Measurements from ENCODE around the gene DAB2IP.
A peak's percentile ranks its signal among the peaks of the same experiment; 100 is the strongest.
"Not testable (repeated sequence)": the region's sequence is repeated elsewhere in the genome, so short reads cannot be mapped to it uniquely, and the experiment has no call there.

Gene DAB2IP

DNA sequence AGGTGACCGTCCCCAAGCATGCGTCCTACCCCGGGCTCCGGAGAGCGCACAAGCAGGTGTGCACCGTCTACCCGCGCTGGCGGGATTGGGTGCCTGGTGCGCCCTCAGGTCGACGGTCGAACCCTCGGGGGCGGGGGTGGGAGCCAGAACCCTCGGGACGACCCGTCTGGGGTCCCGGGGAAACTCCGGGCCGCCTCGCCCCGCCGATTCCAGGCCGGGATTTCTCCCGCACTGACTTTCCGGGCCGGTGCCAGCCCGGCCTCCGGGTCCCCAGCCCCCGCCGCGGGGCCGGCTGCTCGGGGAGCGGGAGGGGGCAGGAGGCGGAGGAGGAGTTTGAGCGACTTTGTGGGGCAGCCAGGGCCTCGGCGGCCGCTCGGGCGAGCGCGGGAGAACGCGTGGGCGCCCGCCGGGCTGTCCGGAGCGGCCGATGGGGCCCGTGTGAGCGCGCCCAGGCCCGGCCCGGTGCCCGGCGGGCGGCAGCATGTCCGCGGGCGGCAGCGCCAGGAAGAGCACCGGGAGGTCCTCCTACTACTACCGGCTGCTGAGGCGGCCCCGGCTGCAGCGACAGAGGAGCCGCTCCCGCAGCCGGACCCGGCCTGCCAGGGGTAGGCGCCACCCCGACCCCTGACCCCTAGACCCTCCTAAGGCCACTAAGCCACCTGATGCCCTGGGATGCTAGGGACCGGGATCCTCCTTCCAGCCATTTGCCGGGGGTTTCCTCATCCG, at the start of gene DAB2IP:
Gene DAB2IP, plus strand, starts transcription at position 340 of the 726 bp plus-strand sequence. Its CDS starts 142 bp downstream, at position 482.
- DNase-seq, result peak; percentile 20

DNA sequence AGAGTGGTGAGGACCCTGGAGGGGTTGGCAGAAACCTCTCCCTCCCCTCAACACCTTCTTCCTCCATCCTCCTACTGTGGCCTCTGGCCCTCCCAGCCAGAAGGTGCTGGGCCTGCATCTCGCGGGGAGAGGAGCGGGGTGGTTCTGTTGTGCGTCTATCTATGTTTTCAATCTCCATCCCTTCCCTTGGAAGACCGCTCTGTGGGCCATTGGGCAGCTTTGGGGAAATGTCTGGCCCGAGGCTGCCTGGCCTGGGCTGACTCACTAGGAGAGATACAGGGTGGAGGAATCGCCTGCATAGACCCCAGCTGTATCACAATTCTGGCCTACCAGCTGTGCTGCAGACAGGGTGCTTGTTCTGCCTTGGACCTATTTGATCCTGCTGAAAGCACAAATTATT, 48.4 kb upstream of the DAB2IP start:
- no peak for DNase-seq

GRCh38 chr9:121604242-121604641, 47.2 kb upstream of the DAB2IP start:
- DNase-seq, result no peak

DNA sequence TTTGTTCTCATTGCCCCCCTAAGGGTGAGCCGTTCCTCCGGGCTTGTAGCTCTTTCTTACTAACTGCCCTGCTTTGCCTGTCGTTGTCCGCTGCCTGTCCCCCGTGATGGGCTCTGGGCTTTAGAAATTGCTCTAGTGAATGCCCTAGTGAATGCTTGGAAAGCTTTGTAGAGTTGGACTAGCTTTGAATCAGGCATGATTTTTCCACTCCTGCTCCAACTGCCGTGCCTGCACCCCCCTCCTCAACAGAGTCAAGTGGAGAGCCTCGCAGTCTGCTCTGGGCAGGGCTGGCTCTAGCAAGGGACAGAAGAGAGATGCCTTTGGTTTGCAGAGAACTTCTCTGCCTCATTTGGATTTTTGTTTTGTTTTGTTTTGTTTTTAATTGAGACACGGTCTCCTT, 46.8 kb upstream of the DAB2IP start:
- no peak for DNase-seq

GRCh38 chr9:121607434-121608167, 43.8 kb upstream of the DAB2IP start:
- no peak for DNase-seq

GRCh38 chr9:121608168-121608853, 43.1 kb upstream of the DAB2IP start:
- no peak for DNase-seq

DNA sequence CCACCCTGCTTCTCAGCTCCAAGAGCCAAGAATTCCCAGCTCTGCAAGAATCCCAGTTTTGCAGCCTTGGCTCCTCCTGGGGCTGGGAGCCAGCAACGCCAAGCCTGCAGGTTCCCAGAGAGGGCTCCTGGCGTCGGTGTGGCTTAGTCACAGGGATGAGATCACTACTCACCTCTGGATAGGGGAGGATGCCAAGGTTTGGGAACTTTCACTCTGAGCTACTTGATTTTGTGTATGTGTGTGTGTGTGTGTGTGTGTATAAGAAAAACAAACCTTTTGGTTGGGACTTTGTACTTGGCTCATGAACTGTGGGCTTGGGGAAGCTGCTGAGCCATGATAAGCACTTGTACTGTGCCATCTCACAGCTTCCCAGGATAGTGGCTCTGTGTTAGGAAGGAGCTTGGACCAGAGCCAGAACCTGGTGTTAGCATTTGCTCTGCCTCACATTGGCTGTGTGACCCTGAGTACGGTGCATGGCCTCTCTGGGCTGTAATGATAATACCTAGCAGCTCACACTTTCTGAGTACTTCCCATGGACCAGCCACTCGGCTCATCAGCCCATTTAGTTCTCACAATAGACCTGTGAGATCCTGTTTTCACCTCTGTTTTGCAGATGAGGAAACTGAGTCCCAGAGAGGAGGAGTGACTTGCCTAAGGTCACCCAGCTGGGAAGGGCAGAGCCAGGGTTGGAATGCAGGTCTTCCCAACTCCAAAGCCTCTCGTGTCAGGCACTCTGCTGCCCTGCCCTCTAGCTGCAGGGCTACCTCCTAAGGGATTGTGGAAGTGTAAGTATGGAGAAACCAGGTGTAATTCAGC, 41.4 kb upstream of the DAB2IP start:
- no peak for DNase-seq

GRCh38 chr9:121610638-121610953, 40.8 kb upstream of the DAB2IP start:
- no peak for DNase-seq

GRCh38 chr9:121612511-121612998, 38.9 kb upstream of the DAB2IP start:
- DNase-seq, result no peak

- no peak for DNase-seq
Measured at GRCh38 chr9:121613009-121613752, 38.3 kb upstream of the DAB2IP start.

GRCh38 chr9:121616123-121616755, 35.2 kb upstream of the DAB2IP start:
- no peak for DNase-seq

DNA sequence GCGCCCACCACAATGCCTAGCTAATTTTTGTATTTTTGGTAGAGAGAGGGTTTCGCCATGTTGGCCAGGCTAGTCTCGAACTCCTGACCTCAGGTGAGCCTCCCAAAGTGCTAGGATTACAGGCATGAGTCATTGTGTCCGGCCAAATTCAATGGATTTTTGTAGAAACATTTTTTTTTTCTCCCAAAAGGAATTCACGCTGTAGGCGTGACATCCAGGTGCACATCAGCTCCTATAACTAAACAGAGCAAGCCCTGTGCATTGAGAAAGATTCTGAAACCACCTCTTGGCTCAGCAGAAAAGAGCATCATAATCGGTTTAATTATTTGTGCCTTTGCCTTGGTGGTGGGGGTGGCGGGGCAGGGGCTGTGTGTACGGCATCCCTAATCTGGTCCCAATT, 32.9 kb upstream of the DAB2IP start:
- DNase-seq, result no peak

DNA sequence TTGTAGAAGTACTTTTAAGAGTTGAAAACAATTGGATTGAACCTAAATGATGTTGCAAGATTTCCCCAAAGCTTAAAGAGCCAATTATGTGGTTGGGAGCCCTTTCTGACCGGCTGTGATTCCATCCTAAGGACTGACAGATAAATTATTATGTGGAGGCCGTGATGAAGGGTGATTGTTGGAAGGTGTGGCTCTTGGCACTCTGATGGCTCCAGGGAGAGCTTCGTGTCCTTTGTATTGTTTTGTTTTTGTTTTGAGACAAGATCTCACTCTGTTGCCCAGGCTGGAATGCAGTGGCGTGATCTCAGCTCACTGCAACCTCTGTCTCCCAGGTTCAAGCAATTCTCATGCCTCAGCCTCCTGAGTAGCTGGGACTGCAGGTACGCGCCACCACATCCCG, 32.5 kb upstream of the DAB2IP start:
- DNase-seq, result not testable (repeated sequence)

- no peak for DNase-seq
Measured at GRCh38 chr9:121619545-121620324, 31.7 kb upstream of the DAB2IP start.

- DNase-seq, result no peak
Measured at GRCh38 chr9:121620325-121620673, 31.1 kb upstream of the DAB2IP start.

GRCh38 chr9:121620777-121621449, 30.5 kb upstream of the DAB2IP start:
- no peak for DNase-seq

GRCh38 chr9:121622387-121623203, 28.8 kb upstream of the DAB2IP start:
- no peak for DNase-seq

- DNase-seq, result not testable (repeated sequence)
Measured at GRCh38 chr9:121623430-121623829, 28.0 kb upstream of the DAB2IP start.

DNA sequence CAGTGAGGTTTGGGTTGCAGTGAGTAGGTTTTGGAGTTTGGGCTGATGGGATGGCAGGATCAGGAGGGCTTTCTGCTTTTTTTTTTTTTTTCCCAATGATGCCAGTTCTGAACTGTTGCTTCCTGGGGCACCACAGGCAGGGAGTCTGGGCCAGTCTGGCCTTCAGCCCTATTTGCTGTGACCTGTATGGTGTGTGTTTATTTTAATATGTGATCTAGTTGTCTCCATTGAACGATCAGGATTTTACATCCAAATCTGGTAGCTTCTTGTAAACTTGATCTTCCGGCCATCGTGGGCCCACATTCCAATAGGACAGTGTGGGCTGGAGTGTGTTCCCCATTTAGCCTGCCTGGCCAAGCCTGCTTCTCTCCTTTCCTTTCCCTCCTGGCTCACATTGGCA, 25.8 kb upstream of the DAB2IP start:
- DNase-seq, result no peak

Data from stimulated activated CD4-positive, alpha-beta T cell treated with anti-CD3 and anti-CD28 coated beads, Interleukin-15, amount 100 ng/mL, for 24 hours (primary cell).